GM19467 (cell line): ENCODE results near the gene DMC1.
A peak's percentile ranks its signal among the peaks of the same experiment; 100 is the strongest.

Experiments
- ATAC-seq: cut with Tn5 transposase; IDR thresholded peaks from one replicate; pipeline ENCODE4 v1.9.1; 2021; ENCODE audit warnings: mild to moderate bottlenecking, moderate library complexity; ENCODE audit not compliant: unreplicated experiment

DMC1 gene

DNA sequence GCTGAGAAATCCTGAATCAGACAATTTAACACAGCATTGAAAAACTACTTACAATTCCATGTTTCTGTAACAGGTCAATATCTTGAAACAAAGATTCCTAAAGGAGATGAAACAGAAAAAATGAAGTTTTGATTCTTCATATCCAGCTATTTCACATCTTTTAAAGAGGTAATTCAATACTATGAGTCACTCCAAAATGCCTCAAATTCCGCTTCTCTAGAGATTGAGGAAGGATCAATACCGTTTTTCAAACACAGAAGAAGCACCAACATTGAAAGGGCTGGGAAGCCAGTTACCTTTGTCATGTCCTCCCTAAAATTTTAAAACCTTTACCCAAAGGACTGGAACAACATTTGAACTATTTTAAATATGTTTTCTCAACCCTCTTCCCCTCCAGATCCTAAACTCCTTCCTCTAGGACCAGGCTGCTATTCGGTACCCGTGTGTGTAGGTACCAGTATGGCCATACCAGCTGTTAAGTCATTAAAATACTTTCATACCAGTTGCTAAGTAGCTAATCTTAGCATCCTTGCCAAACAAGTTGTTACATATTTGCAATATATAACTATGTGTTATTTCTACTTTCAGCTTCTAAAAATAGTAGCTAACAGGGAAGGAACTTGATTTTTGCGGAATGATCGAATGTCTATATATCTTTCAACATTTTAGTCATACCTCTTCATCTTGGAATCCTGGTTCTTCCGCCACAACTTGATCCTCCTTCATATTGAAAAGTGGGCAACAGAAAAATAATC lies 2.3 kb downstream of the DMC1 start:
- ATAC-seq: no peak

GRCh38 chr22:38566726-38567504 lies 3.1 kb downstream of the DMC1 start:
- no peak for ATAC-seq

GRCh38 chr22:38565441-38565840 lies 4.5 kb downstream of the DMC1 start:
- no peak for ATAC-seq

- ATAC-seq: no peak
These were observed 5.3 kb downstream of the DMC1 start for GRCh38 chr22:38564669-38565068.

- no peak for ATAC-seq
These were observed 15.7 kb downstream of the DMC1 start for GRCh38 chr22:38554281-38554680.

DNA sequence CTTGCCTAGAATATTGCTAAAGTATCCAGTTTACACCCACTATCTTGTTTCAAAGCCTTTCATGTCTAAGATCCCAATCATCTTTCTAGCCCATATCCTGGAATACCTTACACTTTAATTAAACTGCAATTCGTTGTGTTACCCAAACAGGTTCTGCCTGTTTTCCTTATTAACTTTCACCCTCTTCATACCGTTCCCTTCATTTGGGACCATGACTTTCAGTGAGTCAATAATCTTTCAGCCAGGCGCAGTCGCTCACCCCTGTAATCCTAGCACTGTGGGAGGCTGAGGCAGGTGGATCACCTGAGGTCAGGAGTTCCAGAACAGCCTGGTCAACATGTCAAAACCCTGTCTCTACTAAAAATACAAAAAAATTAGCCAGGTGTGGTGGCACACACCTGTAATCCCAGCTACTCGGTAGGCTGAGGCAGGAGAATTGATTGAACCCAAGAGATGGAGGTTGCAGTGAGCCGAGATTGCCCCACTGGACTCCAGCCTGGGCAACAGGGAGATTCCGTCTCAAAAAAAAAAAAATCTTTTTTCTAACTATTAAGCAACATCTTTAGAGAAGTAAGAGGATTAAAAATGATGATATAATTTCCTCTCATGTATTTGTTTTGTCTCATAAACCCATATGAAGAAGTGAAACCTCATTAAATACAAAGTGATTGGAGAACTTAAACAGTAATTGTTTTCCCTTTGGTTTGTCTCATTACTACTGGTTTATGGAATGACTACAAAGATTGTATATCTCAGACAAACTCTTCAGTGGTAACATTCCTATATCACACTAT lies 20.7 kb downstream of the DMC1 start:
- ATAC-seq: no peak

- no peak for ATAC-seq
These were observed 29.3 kb downstream of the DMC1 start for GRCh38 chr22:38540701-38541100.

DNA sequence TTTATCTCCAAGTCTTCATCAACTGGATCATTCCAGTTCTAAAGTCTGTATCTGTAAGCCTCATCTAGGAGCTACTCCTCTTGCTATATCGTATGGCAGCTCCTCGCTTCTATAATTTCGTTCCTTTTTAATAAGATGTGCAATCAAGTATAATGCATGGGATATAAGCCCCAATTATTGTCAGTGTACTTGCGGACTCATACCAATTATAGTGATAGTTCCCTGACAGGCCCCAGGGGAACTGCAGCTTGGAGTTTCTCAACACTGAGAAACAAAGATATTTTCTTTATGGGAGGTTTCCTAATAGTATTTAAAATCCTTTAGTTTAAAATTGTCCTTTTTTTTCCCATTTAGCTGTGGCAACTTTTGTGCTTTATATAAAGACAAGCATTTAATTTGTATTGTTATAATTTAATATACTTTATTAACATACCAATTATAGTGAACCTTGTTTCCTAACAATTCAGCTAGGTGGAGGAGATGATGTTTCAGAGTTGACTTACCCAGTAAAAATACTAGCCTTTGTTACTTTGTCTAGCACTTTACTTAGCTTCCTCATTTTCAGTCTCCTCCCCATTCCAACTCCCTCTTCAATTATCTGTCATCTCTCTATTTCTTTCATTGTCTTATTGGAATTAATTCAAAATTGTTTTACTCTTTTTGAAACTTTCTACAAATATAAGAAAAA lies 38.6 kb downstream of the DMC1 start:
- no peak for ATAC-seq

GRCh38 chr22:38524429-38524828 lies 45.6 kb downstream of the DMC1 start:
- no peak for ATAC-seq

DNA sequence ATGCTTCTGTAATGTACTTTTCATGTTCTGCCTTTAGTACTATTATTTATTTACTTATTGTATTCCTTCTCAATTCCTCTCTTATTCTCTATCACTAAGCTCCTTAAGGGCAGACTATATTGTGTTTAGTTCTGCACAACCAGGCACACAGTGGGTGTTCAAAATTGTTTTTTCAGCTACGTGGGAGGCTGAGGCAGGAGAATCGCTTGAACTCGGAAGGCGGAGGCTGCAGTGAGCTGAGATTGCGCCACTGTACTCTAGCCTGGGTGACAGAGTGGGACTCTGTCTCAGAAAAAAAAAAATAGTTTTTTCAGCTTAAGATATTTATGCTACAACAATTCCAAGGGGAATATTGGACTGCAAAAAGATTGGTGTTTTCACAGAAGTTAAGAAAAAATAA lies 46.5 kb downstream of the DMC1 start:
- ATAC-seq: no peak

- no peak for ATAC-seq
These were observed 47.0 kb downstream of the DMC1 start for GRCh38 chr22:38523029-38523428.

- no peak for ATAC-seq
These were observed 50.3 kb downstream of the DMC1 start for GRCh38 chr22:38519453-38520250.

DNA sequence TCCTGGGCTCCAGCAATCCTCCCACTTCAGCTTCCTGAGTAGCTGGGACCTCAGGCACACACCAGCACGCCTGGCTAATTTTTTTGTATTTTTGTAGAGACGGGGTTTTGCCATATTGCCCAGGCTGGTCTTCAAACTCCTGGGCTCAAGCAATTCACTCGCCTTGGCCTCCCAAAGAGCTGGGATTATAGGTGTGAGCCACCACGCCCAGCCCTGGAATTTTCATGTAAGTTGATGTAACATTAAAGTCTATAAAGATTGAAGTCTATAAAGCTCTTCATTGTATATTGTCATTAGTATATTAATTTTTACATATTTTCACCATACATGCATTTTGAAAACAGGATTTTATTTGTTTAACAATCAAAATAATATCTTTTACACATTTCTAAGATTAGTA lies 51.4 kb downstream of the DMC1 start:
- no peak for ATAC-seq

DNA sequence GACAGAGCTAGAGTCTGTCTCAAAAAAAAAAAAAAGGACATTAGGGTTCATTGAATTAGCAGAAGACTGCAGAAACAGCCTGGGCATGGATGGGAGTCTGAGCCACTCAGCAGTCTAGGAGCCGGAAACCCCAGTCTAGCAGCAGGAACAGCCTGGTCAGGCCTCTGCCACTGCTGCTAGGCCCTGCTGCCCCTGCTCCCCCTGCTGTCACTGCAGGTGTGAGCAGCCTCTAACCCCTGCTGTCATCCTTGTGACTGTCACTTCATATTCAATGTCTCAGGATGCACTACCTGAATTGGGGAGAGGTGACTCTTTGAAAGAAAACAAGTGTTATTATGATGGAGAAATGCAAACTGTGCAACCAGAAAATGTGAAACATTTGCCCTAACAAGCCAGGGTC lies 56.9 kb downstream of the DMC1 start:
- ATAC-seq: no peak

DNA sequence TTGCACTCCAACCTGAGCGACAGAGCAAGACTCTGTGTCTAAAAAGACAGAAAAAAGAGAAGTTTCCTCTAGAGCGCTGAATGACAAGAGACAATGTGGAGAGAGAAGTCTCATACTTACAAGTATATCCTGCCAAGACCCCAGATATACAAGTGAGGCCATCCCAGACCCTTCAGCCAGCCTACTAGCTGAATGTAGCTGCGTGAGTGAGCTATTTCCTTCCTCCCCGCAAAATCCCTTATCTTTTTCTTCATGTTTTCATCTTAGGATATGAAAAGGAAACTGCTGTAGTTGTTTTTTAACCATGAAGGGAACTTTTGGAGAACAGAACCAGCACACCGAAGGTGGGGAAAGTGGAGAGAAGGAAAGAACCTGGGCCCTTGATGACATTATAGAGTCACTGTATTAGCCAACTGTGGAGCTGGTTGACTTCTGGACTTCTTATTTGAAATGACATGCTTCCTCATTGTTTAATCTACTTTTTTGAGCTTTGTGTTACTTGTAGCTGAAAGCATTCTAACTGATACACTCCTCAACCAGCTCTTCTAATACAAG lies 59.5 kb downstream of the DMC1 start:
- no peak for ATAC-seq

DNA sequence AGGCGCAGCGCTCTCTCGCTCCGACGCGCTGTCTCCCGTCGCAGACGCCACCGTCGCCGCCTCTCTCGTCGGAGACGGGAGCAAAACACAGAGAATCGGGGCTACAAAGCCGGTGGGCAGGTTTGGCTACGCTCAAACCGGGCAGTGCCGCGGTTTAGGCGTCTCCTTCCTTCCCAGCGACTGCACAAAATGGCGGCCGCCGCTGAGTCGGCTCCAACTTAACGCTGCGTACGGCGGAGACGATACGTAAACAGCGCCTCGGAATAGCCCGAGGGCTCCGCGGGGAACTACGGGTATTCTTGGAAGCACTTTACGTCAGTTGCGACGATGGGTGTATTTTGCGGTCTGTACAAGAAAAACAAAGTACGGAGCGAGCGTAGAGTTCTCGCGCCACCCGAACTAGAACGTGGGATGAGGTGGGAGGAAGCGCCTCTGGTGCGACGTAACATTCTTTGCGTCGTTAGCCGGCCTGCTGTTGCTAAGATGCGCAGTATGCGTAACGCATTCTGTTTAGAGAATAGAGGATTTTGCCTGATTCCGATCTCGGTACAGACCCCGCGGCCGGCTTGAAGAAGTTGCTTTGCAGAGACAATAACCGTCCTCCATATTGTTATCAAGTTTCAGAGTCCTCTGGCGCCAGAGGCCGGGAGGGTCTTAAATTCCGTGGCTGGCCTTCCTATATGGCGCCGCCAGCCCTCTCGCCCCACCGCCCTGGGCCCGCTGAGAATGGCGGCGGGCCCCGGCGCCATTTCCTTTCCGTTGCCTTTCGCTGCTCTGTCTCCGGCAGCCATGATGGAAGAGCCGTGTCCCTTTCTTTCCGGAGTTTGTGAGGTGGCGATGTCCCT lies 63.6 kb downstream of the DMC1 start, which contains the start of gene DDX17:
Gene DDX17 (minus strand): TSS at position 194 of the 845 bp plus-strand sequence.
- peak; percentile 75 for ATAC-seq

DNA sequence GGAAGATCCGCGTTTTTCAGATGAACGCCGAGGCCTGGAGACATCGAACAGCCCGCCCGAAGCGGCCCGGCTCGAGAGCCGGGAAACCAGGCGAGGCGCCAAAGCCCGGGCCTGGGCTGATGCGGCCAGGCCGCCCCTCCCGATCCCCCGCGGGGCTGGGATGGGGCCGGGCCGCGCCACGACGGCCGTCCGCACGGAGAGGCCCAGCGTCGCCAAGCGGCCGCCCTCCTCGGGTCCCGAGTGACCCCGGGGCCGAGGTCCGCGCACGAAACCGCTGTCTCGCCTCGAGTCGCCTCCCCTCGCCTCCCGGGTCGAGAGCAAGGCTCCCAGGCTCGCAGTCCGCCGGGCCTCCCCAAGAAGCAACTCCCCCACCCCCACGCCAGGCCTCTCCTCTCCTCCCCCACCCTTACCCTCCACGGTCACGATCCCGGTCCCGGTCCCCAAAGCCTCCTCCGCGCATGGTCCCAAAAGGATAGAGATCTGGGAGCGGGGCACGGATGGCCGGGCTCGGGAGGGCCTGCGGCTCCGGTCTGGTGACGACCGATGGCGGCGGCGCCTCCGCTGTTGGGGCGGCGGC lies 64.4 kb downstream of the DMC1 start:
- ATAC-seq: peak; percentile 31

DNA sequence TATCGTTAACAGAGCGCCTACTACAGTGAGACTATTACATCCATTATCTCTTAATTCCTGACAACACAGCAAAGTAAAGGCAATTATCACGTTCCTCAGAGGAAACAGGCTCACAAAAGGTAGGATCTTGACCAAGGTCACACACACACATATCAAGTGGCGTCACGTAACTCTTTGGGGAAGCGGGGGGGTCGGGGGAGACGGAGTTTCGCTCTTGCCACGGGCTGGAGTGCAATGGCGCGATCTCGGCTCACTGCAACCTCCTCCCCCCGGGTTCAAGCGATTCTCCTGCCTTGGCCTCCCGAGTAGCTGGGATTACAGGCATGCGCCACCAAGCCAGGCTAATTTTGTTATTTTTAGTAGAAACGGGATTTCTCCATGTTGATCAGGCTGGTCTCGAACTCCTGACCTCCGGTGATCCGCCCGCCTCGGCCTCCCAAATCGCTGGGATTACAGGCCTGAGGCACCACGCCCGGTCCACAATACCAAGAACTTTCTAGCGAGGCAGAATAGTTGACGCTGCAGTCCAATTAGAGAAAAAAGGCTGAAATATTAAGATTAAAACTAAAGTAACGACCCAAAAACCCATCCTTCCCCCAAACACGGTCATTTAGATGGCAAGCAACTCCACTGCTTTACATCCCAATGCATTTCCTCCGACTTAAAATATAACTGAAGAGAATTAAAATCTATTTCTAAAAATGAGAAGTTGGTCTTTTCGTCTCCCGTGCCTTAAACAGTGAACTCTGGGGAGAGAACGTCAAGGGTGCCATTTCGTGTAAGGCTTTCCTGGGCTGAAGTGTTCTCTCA lies 65.0 kb downstream of the DMC1 start:
- ATAC-seq: no peak
